ENCODE data around the gene RPS6KA5.

DNA sequence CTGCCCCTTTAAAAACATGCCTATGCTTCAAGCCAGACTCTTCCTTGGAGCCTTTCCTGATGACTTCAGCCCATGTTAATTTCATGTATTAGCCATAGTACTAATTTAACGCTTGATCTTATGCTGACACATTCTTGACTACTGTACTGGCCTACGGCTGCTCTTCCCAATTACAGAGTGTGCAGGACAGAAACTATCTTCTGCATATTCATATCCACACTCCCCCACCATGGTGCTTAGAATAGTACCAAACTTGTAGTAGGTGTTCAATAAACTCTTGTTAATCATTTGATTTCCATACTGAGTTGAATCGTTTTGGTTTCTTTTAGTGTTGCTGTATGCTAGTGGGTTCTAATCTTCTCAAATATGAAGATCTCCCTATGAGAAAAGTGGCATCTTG lies 31.6 kb upstream of the RPS6KA5 start:
- TF ChIP-seq, protein P1, sequence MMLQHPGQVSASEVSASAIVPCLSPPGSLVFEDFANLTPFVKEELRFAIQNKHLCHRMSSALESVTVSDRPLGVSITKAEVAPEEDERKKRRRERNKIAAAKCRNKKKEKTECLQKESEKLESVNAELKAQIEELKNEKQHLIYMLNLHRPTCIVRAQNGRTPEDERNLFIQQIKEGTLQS (IDR thresholded peaks at IDR 0.05): no peak
- TF ChIP-seq SIN3A (IDR thresholded peaks at IDR 0.05; ENCODE audit: low read depth) (no peak), RAD21 (IDR thresholded peaks at IDR 0.05; ENCODE audit: low read depth) (no peak), EGR1 (IDR thresholded peaks at IDR 0.05; ENCODE audit: low read depth) (no peak), EZH2phosphoT487 (IDR thresholded peaks at IDR 0.05; ENCODE audit: borderline replicate concordance) (no peak), EZH2 (IDR thresholded peaks at IDR 0.05) (no peak), JUND (IDR thresholded peaks at IDR 0.05) (no peak), FOSL1 (IDR thresholded peaks at IDR 0.05; ENCODE audit: low read depth) (no peak)
- TF ChIP-seq, protein P2, sequence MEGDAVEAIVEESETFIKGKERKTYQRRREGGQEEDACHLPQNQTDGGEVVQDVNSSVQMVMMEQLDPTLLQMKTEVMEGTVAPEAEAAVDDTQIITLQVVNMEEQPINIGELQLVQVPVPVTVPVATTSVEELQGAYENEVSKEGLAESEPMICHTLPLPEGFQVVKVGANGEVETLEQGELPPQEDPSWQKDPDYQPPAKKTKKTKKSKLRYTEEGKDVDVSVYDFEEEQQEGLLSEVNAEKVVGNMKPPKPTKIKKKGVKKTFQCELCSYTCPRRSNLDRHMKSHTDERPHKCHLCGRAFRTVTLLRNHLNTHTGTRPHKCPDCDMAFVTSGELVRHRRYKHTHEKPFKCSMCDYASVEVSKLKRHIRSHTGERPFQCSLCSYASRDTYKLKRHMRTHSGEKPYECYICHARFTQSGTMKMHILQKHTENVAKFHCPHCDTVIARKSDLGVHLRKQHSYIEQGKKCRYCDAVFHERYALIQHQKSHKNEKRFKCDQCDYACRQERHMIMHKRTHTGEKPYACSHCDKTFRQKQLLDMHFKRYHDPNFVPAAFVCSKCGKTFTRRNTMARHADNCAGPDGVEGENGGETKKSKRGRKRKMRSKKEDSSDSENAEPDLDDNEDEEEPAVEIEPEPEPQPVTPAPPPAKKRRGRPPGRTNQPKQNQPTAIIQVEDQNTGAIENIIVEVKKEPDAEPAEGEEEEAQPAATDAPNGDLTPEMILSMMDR (IDR thresholded peaks at IDR 0.05 in 2 of 3, conservative IDR thresholded peaks at IDR 0.05 in 1 of 3; ENCODE audit: borderline replicate concordance in 1 of 3, insufficient read depth in 1 of 3, low read depth in 2 of 3, low read length in 2 of 3): no peak

Data from HCT116 (cell line).